ENCODE measurements around the gene PFKP. TPM values are rescaled to one million over a fixed set of nuclear protein-coding genes. Genes with fewer than 3 reads are reported as not detected.
A peak's percentile ranks its signal among the peaks of the same experiment; 100 is the strongest.
"Not testable (repeated sequence)": the region's sequence is repeated elsewhere in the genome, so short reads cannot be mapped to it uniquely, and the experiment has no call there.

Gene PFKP
- total RNA-seq, 2 experiments from 2014 or later, result 175 to 176 TPM

GRCh38 chr10:3051692-3052091 is 15.7 kb upstream of the PFKP start:
- POLR2A ChIA-PET, result no interaction called here
- H3K4me1 Mint-ChIP-seq (ENCODE audit: low read depth), result peaks cover 5% of the 10 kb centered on the region
- peaks cover 17% of the 10 kb centered on the region for H3K27me3 Mint-ChIP-seq
- CTCF ChIA-PET, result no interaction called here
- no peak overlapping the region for H3K4me3 Mint-ChIP-seq
- no peak for DNase-seq
- no peaks in the 10 kb centered on the region for H3K36me3 Mint-ChIP-seq
- H3K27ac Mint-ChIP-seq, result no peak overlapping the region
- H3K9me3 Mint-ChIP-seq, result no peaks in the 10 kb centered on the region
- intact Hi-C loops (cut with micrococcal nuclease), result no loop called here

- intact Hi-C loops (cut with micrococcal nuclease), result no loop called here
- POLR2A ChIA-PET, result no interaction called here
Measured at GRCh38 chr10:3053155-3053554, 14.2 kb upstream of the PFKP start.

DNA sequence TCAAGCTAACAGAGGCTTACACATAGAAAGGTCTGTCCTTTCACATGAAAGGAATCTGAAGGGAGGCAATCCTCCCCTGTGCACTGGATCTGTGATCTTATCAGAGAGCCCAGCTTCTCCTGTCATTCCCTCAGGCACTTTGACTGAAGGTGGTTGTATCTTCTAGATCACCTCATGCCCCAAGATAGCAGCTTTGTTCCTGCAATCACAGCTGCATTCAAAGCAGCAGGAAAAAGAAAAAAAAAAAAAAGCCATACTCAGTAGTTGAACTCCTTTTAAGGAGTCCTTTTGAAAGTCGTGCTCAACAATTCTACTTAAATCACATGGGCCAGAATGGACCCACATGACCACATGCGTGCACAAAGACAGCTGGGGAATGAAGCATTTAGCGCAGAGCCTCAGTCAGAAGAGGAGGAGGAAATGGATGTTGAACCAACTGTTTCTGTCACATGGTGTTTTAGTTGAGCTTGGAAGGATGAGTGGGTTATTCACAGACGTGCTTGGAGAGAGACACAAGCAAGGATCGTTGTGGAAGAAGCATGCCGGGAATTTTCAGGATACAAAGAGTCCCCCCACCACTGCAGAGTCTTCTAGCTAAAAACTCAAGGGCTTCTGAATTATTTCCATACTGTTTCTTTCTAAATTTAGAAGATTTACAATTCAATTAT is 13.0 kb upstream of the PFKP start:
- ChIA-PET POLR2A (no interaction called here), CTCF (interaction anchor here (1.0 to 1.4 kb wide), 3 partner anchors 10 to 126 kb away, joined by 3 to 6 read pairs (median 3); no protein-coding TSS in a partner anchor)

More at GRCh38 chr10:3053155-3053554, 14.2 kb upstream of the PFKP start:
- H3K27ac Mint-ChIP-seq, result no peak overlapping the region
- CTCF ChIA-PET, result interaction anchor here (0.7 kb wide), 1 partner anchor 23 kb away, joined by 7 read pairs; no protein-coding TSS in a partner anchor
- H3K4me1 Mint-ChIP-seq (ENCODE audit: low read depth), result peaks cover 9% of the 10 kb centered on the region
- no peaks in the 10 kb centered on the region for H3K9me3 Mint-ChIP-seq
- H3K27me3 Mint-ChIP-seq, result peaks cover 15% of the 10 kb centered on the region
- DNase-seq, result no peak
- no peaks in the 10 kb centered on the region for H3K36me3 Mint-ChIP-seq
- no peak overlapping the region for H3K4me3 Mint-ChIP-seq

GRCh38 chr10:3054851-3055199 is 12.5 kb upstream of the PFKP start:
- Mint-ChIP-seq H3K36me3 (no peaks in the 10 kb centered on the region), H3K4me3 (no peak overlapping the region), H3K4me1 (ENCODE audit: low read depth) (peaks cover 11% of the 10 kb centered on the region), H3K9me3 (no peaks in the 10 kb centered on the region), H3K27me3 (peaks cover 12% of the 10 kb centered on the region), H3K27ac (no peak overlapping the region)
- ChIA-PET POLR2A (no interaction called here), CTCF (interaction anchor here (1.0 to 1.4 kb wide), 3 partner anchors 10 to 127 kb away, joined by 3 to 6 read pairs (median 3); no protein-coding TSS in a partner anchor)
- intact Hi-C loops (cut with micrococcal nuclease), result no loop called here
- DNase-seq, result no peak

More for the DNA sequence above, 13.0 kb upstream of the PFKP start:
- H3K4me1 Mint-ChIP-seq (ENCODE audit: low read depth), result peaks cover 11% of the 10 kb centered on the region
- H3K27me3 Mint-ChIP-seq, result peaks cover 14% of the 10 kb centered on the region
- no peak overlapping the region for H3K27ac Mint-ChIP-seq
- DNase-seq, result no peak
- H3K36me3 Mint-ChIP-seq, result no peaks in the 10 kb centered on the region
- no peak overlapping the region for H3K4me3 Mint-ChIP-seq
- intact Hi-C loops (cut with micrococcal nuclease), result no loop called here
- no peaks in the 10 kb centered on the region for H3K9me3 Mint-ChIP-seq

DNA sequence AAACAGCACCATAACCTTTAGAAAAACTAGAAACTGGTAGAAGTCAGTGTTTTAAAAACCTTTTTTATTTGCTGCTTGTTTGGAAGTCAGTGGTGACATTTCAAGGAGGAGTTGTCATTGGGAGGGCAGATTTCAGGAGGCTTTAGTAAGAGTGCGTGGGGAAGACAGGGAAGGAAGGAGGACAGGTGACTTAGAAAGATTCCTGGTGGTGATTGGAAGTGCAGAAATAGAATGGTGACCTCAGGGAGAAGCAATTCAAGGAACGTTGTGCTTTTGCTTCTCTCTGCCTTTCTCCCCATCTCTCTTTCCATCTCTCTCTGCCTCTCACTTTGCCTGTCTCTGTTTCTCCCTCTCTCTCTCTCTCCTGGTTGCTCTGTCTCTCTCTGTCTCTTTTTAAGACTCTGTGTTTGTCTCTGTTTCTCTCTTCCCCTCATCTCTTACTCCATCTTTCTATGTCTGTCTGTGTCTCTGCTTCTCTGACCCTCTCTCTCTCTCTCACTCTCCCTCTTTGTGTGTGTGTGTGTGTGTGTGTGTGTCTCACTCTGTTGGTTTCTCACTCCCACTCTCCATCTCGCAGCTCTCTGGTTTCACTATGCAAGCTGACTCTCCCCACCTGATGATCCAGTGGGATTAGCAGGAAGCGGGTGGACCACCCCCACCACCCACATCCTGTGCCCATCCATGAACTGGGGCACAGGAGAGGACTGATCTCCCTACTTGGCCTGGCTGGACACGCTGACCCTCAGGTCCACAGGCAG is 10.9 kb upstream of the PFKP start:
- no peaks in the 10 kb centered on the region for H3K9me3 Mint-ChIP-seq
- ChIA-PET POLR2A (no interaction called here), CTCF (no interaction called here)
- H3K36me3 Mint-ChIP-seq, result no peaks in the 10 kb centered on the region
- H3K27me3 Mint-ChIP-seq, result peaks cover 4% of the 10 kb centered on the region
- no peak overlapping the region for H3K27ac Mint-ChIP-seq
- intact Hi-C loops (cut with micrococcal nuclease), result no loop called here
- no peak overlapping the region for H3K4me3 Mint-ChIP-seq
- H3K4me1 Mint-ChIP-seq (ENCODE audit: low read depth), result peaks cover 11% of the 10 kb centered on the region
- DNase-seq, result no peak

- intact Hi-C loops (cut with micrococcal nuclease), result no loop called here
- H3K9me3 Mint-ChIP-seq, result no peaks in the 10 kb centered on the region
- POLR2A ChIA-PET, result no interaction called here
- peaks cover 4% of the 10 kb centered on the region for H3K27me3 Mint-ChIP-seq
- H3K27ac Mint-ChIP-seq, result no peak overlapping the region
- H3K4me1 Mint-ChIP-seq (ENCODE audit: low read depth), result peaks cover 11% of the 10 kb centered on the region
- DNase-seq, result peak; percentile 24
- H3K4me3 Mint-ChIP-seq, result no peak overlapping the region
- CTCF ChIA-PET, result no interaction called here
- H3K36me3 Mint-ChIP-seq, result no peaks in the 10 kb centered on the region
Measured at GRCh38 chr10:3057946-3058345, 9.4 kb upstream of the PFKP start.

DNA sequence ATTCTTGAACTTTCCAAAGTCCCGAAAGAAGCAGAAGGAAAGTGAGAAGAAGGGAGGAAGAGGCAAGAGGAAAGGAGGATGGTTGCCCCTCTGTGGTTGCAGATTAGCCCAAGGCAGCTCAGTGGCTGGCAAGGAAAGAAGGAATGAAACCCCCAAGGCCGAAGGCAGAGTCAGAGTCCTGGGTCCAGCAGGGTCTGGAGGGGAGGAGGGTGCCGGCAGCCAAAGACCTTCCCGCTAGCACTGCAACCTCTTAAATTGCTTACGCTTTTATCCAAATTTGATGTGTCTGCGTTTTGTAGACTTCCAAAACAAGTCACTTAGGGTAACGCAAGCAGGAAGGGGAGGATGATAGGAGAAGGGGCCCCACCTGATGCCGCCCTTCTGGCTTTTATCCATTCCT is 7.4 kb upstream of the PFKP start:
- Mint-ChIP-seq H3K27ac (no peak overlapping the region), H3K9me3 (no peaks in the 10 kb centered on the region), H3K4me3 (no peak overlapping the region), H3K36me3 (no peaks in the 10 kb centered on the region), H3K27me3 (peaks cover 4% of the 10 kb centered on the region), H3K4me1 (ENCODE audit: low read depth) (peaks cover 11% of the 10 kb centered on the region)
- intact Hi-C loops (cut with micrococcal nuclease), result loop anchor here (10.0 kb wide), 1 partner anchor 115 kb away; no protein-coding TSS in a partner anchor
- ChIA-PET CTCF (no interaction called here), POLR2A (no interaction called here)
- no peak for DNase-seq

DNA sequence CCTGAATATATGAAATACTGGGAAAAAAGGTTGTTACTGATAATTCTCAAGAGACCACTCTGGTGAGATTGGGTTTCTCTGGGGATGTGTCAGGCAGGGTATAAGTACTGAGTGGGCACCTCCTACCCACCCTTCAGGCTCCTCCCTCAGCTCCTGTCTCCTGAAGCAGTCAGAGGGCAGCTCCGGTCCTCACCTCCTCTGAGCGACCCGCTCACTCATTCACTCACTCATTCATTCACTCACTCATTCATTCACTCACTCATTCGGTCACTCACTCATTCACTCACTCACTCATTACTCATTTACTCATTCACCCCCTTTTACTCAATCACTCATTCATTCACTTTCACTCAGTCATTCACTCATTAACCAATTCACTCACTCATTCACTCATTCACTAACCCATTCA is 6.9 kb upstream of the PFKP start:
- intact Hi-C loops (cut with micrococcal nuclease), result loop anchor here (10.0 kb wide), 1 partner anchor 116 kb away; no protein-coding TSS in a partner anchor
- no peaks in the 10 kb centered on the region for H3K9me3 Mint-ChIP-seq
- H3K27ac Mint-ChIP-seq, result no peak overlapping the region
- H3K4me3 Mint-ChIP-seq, result no peak overlapping the region
- peaks cover 4% of the 10 kb centered on the region for H3K27me3 Mint-ChIP-seq
- H3K36me3 Mint-ChIP-seq, result no peaks in the 10 kb centered on the region
- H3K4me1 Mint-ChIP-seq (ENCODE audit: low read depth), result peaks cover 11% of the 10 kb centered on the region
- ChIA-PET POLR2A (no interaction called here), CTCF (no interaction called here)
- DNase-seq, result no peak

- intact Hi-C loops (cut with micrococcal nuclease), result loop anchor here (10.0 kb wide), 1 partner anchor 117 kb away; no protein-coding TSS in a partner anchor
- CTCF ChIA-PET; H3K4me1 Mint-ChIP-seq (ENCODE audit: low read depth); H3K27ac Mint-ChIP-seq; H3K27me3 Mint-ChIP-seq; POLR2A ChIA-PET; H3K36me3 Mint-ChIP-seq; H3K4me3 Mint-ChIP-seq; DNase-seq; H3K9me3 Mint-ChIP-seq: not testable (repeated sequence)
Measured at GRCh38 chr10:3061323-3061898, 5.9 kb upstream of the PFKP start.

DNA sequence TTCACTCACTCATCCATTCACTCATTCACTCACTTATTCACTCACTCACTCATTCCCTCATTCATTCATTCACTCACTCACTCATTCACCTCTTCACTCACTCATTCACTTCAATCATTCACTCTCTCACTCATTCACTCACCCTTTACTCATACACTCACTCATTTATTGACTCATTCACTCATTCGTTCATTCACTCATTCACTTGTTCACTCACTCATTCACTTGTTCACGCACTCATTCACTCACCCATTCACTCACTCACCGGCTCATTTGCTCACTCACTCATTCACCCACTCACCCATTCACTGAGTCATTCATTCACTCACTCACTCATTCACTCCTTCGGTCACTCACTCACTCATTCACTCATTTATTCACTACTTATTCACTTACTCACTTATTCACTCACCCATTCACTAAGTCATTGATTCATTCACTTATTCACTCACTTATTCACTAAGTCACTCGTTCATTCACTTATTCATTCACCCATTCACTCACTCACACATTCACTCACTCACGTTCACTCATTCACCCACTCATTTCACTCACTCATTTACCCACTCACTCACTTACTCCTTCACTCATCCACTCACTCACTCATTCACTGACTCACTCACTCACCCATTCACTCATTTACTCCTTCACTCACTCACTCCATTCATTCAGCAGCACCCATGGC is 4.7 kb upstream of the PFKP start:
- DNase-seq, result no peak
- Mint-ChIP-seq H3K4me1 (ENCODE audit: low read depth) (peaks cover 4% of the 10 kb centered on the region), H3K36me3 (no peaks in the 10 kb centered on the region), H3K27ac (no peak overlapping the region), H3K27me3 (peaks cover 8% of the 10 kb centered on the region), H3K9me3 (no peaks in the 10 kb centered on the region), H3K4me3 (no peak overlapping the region)
- CTCF ChIA-PET, result no interaction called here
- POLR2A ChIA-PET, result no interaction called here
- intact Hi-C loops (cut with micrococcal nuclease), result loop anchor here (10.0 kb wide), 1 partner anchor 118 kb away; no protein-coding TSS in a partner anchor

- Mint-ChIP-seq H3K27ac (no peak overlapping the region), H3K9me3 (no peaks in the 10 kb centered on the region), H3K27me3 (peaks cover 6% of the 10 kb centered on the region), H3K36me3 (peaks cover 8% of the 10 kb centered on the region), H3K4me3 (no peak overlapping the region), H3K4me1 (ENCODE audit: low read depth) (peaks cover 4% of the 10 kb centered on the region)
- intact Hi-C loops (cut with micrococcal nuclease), result loop anchor here (10.0 kb wide), 1 partner anchor 120 kb away; no protein-coding TSS in a partner anchor
- CTCF ChIA-PET, result no interaction called here
- POLR2A ChIA-PET, result no interaction called here
- DNase-seq, result no peak
Measured at GRCh38 chr10:3064423-3064822, 2.9 kb upstream of the PFKP start.

- intact Hi-C loops (cut with micrococcal nuclease), result loop anchor here (10.0 kb wide), 1 partner anchor 121 kb away; no protein-coding TSS in a partner anchor
- ChIA-PET CTCF (no interaction called here), POLR2A (no interaction called here)
- peaks cover 6% of the 10 kb centered on the region for H3K27me3 Mint-ChIP-seq
- H3K36me3 Mint-ChIP-seq, result peaks cover 18% of the 10 kb centered on the region
- no peaks in the 10 kb centered on the region for H3K9me3 Mint-ChIP-seq
- H3K4me3 Mint-ChIP-seq, result peak overlapping the region; percentile 35
- H3K27ac Mint-ChIP-seq, result no peak overlapping the region
- H3K4me1 Mint-ChIP-seq (ENCODE audit: low read depth), result peaks cover 16% of the 10 kb centered on the region
- DNase-seq, result no peak
Measured at GRCh38 chr10:3065622-3066021, 1.7 kb upstream of the PFKP start.

Measured in activated CD4-positive, alpha-beta memory T cell treated with anti-CD3 and anti-CD28 coated beads for 36 hours (primary cell).